Activated T-cell treated with anti-CD3 and anti-CD28 coated beads for 24 hours (primary cell): ENCODE results near the gene CLIP4.

Source experiments
- DNase-seq: peaks from one replicate; pipeline ENCODE4 v3.0.0-alpha.2; 2020; ENCODE audit warnings: low read depth

The CLIP4 gene

GRCh38 chr2:29222381-29223179, 107.4 kb downstream of the CLIP4 start:
- no peak for DNase-seq

- no peak for DNase-seq
Observed at GRCh38 chr2:29223257-29223656, 108.0 kb downstream of the CLIP4 start.

- no peak for DNase-seq
Observed at GRCh38 chr2:29223851-29224692, 108.9 kb downstream of the CLIP4 start.

- DNase-seq = no peak
Observed at GRCh38 chr2:29224693-29225551, 109.7 kb downstream of the CLIP4 start.

GRCh38 chr2:29225814-29226213, 110.6 kb downstream of the CLIP4 start:
- no peak for DNase-seq

GRCh38 chr2:29226375-29226774, 111.2 kb downstream of the CLIP4 start:
- DNase-seq = no peak

- no peak for DNase-seq
Observed at GRCh38 chr2:29226808-29227207, 111.6 kb downstream of the CLIP4 start.

- DNase-seq = no peak
Observed at GRCh38 chr2:29227935-29228675, 112.9 kb downstream of the CLIP4 start.

GRCh38 chr2:29228947-29229346, 113.7 kb downstream of the CLIP4 start:
- no peak for DNase-seq

- DNase-seq = no peak
Observed at GRCh38 chr2:29229640-29230039, 114.4 kb downstream of the CLIP4 start.

- DNase-seq = no peak
Observed at GRCh38 chr2:29232041-29232440, 116.8 kb downstream of the CLIP4 start.

- no peak for DNase-seq
Observed at GRCh38 chr2:29233428-29233827, 118.2 kb downstream of the CLIP4 start.

GRCh38 chr2:29235411-29235810, 120.2 kb downstream of the CLIP4 start:
- DNase-seq = no peak

- DNase-seq = no peak
Observed at GRCh38 chr2:29236074-29236473, 120.9 kb downstream of the CLIP4 start.

GRCh38 chr2:29238497-29238896, 123.3 kb downstream of the CLIP4 start:
- DNase-seq = no peak
